Measurements from ENCODE around the gene SLC38A4.

The SLC38A4 gene

DNA sequence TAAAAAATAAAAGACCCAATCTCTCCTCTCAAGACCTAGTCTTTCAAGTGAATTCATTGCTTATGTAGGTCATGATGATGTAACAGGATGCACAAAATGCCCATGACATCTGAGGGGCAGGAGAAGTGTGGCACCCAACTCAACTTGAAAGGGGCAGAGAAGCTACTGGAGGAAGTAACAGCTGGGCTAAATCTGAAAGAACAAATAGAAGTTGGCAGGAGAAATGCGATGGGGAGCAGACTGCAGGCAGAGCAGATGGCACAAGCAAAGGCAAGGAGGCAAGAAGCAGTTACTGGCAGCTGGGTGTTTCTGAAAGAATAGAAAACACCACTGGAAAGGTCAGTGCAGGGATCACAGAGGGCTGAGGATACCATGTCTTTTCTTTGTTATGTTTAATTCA lies 14.6 kb downstream of the SLC38A4 start:
- DNase-seq = peak; percentile 18

DNA sequence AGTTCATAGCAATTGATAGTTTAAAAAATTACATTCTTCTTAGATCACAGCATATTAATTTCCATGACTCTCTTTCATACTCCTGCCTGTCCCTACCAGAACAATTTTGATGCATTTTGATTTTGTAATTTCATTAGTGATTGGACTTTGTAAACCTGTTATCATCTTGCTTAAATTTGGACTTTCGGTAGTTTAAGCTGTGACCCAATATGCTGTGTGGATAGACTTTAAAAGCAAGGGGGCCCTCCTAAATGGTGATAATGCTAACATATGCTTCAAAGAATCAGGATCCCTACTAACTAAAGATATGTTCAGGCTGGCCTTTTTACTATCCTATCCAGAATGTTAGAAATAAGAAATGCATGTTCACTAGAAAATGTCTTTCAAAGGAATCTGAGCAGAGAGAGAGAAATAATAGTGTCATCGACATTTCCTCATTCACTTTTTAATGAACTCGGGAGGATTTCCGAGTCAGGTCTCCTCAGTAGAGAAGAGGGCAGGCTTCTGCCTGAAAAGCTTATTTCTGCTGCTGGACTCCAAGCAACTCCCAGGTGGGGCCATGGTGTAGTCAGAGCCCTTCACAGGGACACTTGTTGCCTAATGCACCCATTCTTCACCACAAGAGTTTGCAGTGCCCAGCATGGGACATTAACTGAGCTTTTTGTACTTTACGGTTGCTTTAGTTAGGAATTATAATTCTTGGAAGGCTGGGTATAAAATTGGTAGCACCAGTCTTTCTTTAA lies 16.7 kb downstream of the SLC38A4 start:
- DNase-seq = no peak

DNA sequence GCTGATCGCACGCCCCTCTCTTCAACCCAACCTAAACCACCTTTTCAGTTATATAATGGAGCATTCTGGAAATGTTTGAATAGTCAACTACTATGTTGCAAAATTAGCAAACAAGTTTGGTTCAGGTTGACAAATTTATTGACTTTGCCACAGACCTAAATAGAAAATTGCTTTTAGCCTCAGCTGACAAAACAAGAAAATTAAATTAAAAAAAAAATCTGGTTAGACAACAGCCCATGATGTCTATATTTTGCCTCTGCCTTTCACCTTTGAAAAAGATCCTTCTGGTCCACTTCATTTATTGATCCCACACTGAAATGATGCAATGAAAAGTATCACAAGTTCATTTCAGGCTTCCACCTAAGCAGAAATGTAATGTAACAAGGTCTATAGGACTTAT lies 17.5 kb downstream of the SLC38A4 start:
- no peak for DNase-seq

DNA sequence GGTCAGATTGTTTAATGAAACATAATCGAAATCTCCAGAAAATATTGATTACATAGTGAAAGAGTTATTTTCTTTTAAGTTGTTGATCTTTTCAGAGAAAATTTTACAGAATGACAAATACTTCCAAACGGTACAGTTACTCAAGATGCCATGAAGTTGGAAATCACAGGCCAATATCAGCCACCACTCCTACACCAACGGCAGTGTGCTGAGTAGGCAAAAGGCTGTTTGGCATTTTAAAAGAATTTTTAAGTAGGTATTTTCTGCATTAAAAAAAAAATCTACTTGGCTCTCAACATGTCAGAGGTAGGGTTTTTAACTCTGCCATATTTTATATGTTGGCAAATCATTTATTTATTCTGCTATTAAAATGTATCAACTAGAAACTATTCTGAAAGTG lies 21.7 kb downstream of the SLC38A4 start:
- no peak for DNase-seq

DNA sequence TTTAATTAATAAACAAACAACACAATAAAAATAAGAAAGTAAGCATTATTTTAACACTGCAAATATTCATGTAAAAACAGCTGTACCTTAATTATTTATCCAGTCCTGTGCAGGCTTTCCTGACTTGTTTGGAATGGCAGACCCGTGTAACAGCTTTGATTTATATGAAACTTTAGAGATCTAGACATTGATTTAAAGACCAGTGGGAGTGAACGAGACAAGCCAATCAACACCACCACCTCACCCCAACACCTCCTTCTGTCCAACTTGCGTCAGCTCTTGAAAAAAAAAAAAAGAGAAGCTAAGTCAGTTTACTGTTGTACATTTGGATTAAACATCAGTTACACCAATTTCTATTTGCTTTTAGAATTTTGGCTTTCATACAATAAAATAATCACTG lies 22.3 kb downstream of the SLC38A4 start:
- no peak for DNase-seq

DNA sequence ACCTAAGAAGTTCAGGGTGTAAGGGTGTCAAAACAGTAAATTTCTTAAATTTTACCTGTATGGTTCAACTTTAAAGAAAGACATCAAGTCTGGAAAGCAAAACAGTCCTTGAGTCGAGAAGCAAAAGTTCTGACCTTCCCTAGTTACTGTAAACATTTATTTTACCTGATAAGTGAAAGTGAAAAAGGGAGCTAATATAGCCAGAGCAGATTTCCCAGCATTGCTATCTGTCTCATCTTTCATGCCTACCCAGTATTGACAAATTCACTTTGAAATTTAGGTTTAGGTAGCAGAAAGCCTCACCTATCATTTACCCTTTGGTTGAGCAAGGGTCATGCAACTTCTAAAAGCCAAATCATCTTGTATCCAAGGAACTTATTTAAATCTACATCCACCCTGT lies 24.5 kb downstream of the SLC38A4 start:
- DNase-seq = no peak

DNA sequence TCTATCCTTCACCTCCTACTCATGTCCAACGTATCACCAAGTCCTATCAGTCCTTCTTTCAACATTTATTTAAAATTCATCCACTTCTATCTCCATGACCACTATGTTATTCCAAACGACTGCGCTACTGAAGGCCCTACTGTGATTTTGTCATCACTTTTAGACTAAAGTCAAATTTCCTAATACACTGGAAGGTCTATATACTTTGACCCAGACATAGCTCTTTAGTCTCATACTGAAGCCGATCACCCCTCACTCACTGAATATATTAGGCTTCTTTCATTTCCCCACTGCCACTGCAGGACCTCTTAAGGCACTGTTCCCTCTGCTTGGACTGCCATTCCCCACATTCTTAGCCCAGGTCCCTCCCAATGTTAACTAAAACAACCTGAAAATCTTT lies 25.6 kb downstream of the SLC38A4 start:
- no peak for DNase-seq

DNA sequence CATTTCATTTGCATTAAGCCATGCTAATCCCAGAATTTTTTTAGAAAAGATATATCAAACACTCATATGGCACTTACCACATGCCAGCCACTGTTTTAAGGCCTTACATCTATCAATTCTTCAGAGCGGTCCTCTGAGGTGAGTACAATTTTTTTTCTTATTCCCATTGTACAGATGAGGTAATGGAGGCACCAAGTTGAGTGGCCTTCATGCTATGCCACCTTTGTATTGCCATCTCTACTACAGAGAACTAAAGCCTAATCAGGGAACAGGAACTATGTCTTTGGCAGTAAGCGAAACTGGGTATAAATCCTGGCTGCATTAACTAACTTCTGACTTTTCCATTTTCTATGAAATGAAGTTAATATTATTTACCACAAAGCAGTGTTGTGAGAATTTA lies 27.1 kb downstream of the SLC38A4 start:
- DNase-seq = no peak

DNA sequence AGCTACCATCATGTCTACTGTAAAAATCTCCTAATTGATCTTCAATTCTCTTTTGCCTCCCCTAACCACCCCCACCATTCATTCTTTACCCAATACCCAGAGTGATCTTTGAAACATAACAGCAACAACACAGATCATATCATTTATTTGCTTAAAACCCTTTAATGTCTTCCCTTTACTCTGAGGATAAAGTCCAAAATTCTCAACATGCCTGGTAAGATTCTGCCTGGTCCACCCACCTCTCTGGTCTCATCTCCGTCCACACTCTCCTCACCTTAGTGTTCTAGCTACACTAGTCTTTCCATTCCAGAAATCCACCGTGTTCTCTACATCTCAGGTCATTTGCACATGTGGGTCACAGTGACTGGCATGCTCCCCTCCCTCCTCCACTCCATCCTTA lies 27.7 kb downstream of the SLC38A4 start:
- DNase-seq = no peak

DNA sequence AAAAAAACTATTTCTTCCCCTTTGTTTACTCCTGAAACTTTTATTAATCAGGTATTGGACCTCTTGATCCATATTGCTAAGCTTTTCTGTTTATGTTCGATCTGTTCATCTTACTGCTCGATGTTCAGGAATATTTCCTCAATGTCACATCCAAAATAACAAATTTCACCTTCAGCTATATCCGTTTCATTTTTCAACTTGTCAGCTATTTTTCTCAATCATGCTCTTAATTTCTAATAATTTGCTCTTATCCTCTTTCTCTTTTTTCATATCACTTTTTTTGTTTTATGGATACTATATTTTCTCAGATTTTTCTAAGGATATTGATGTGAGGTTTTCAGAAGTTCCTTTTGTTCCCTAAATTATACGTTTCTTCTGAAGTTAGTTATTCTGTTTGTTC lies 29.8 kb downstream of the SLC38A4 start:
- no peak for DNase-seq

DNA sequence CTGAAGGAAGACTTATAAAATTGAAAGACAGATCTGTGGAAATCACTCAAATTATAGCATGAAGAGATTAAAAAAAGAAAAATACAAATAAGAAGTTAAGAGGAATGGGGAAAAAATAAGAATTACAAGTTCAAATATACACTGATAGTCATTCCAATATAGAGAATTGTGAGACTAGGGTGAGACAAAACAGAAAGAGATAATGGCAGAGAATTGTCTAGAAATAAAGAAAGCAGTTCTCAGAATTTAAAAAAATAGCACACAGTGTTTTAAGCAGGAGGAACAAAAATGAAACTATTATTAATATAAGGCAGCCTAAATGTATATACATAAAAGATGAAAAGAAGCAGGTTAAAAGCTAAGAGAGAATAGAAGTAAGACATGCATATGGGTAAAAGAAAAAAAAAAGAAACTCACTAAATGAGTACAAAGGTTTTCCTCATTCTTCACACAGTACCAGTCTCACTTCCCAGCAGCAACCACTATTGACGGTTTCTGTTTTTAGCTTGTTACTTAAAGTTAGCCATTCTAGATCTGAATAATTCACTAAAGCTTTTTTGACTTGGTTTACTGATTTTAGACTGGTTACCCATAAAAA lies 31.1 kb downstream of the SLC38A4 start:
- no peak for DNase-seq

DNA sequence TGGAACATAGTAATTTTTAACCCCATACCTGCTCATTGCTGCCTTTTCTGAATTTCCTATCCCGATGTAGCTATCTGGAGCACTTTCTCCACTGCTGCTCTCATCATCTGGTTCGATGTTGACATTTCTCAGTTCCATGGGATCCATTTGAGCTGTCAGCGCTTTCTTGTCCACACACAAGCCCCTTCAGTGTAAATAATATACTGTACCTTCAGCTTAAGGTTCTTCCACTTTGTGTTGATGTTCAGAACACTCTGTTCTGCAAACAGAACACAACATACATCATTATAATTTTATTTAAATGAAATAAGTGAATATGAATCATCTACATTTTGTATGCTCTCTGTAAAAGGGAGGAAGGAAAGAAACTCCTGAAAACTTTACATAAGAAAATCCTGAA lies 32.9 kb downstream of the SLC38A4 start:
- DNase-seq = no peak

DNA sequence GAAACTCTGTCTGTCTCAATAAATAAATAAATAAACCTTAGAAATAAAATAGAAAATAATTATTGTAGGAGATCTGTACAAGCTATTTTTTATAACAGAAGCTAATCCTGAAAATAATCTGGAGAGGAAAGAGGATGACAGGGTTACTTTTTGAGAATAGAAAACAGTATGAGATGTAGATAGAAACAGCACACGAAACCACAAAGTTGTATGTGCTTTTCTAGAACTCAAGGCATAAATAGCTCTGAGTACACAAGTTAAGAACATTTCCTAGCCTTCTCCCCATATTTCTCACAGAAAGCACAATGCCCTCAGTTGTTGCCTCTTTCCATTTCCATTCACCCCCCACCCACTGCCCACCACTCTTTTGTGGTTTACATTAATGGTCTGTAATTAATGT lies 35.7 kb downstream of the SLC38A4 start:
- DNase-seq = no peak

DNA sequence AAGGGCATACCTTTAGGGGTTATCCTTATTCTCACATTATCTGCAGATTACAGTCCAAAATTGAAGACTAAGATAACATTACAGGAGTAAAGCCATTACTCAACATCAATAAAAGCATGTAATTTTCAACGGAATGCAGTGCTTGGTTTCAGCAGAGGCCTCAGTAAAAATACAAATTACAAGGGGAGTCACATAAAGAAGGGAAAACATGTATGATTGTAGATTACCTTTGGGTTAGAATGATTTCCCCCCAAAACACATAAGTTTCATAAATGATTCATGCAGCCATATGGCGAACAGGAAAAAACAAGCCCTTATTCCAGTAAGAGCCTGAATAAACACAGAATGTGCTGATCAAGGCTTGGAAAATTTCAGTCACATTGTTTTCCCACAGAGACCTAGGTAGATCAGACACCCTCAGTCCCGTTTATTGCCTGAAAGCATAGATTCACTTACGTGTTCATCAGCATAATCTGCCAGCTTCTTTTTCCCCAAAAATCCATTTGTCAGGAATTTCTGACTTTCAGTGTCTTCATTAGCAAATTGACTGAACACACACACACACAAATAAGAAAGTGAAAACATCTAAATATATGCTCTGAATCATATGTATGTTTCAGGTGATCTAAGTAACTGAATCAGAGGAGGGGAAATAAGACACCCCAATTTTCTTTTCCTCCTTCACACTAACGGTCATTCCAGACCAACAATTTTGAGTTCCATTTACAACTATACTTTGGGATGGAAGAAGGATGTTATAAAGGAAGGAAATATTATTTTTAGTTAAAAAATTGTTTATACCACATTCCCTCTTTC lies 37.5 kb downstream of the SLC38A4 start:
- no peak for DNase-seq

DNA sequence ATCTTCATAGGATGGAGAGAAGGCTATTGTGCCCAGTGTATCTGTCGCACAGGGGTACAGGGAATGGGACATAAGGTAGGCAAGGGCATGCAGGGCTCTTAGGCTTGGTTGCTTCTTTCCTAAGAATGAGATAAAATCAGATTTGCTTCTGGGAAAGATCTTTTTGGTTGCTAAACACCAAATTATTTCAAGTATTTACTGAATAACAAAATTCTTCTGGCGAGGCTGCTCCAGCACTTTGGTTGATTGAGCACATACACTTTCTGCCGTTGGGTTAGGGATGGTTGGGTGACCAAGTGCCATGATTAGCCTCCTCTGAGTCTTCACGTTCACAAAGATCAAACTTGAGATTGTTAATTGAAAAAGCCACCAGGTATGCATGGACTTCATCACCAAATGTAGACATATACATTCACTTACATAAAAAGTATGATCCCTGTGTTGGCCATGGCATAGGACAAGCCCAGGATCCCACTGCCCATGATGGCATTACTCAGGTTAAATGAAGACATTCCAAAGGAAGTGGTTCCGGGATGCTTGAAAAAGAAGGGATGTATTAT lies 38.2 kb downstream of the SLC38A4 start:
- DNase-seq = no peak

DNA sequence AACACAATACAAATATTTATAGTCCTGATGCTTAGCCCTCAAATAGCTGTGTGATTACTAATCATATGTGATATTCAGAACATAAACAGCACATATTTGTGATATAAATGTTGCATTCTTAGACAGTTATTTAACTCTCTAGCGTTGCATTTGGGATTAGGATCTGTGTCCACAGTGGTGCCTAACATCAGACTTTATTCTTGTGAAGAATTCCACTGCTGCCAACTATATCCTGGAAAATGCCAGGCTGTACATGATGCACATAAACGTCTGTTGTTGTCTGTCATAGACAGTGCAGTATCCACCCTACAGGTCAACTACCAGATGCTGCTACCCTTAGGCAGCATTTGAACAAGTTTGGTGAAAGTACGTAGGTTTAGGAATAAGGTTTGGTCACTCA lies 39.0 kb downstream of the SLC38A4 start:
- no peak for DNase-seq

DNA sequence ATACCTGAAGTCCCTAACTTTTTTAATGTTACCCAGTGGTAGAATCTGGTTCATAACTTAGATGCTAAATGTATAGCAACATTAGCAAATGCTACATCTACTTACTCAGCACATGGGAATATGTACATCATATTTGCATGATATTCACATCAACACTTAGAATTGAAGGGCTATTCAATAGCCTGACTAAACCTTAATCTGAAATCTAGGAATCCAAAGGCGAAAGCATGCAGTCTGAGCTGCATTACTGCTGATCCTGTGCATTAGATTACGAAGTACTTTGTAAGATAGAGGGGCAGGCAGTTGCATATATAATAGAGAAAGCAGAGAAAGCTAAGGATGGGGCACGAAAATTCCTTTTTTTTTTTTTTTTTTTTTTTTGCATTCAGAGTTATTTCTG lies 40.4 kb downstream of the SLC38A4 start:
- DNase-seq = no peak

DNA sequence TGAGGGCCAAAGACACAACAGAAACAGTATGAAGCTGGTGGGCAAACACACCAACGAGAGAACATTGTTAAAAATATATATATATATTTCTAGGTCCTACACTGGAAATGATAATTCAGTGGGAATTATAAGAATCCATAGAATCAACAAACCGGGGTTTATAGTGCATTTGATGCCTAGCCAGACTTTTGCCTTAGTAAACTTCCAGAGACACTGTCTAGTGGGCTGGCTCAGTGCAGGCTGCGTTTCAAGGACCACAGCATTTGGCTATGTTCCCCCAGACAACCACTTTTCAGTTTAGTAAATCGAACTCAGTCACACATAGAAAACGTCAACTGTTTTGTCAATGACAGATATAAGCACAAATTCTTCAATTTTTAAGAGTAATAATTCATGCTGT lies 41.9 kb downstream of the SLC38A4 start:
- DNase-seq = no peak

DNA sequence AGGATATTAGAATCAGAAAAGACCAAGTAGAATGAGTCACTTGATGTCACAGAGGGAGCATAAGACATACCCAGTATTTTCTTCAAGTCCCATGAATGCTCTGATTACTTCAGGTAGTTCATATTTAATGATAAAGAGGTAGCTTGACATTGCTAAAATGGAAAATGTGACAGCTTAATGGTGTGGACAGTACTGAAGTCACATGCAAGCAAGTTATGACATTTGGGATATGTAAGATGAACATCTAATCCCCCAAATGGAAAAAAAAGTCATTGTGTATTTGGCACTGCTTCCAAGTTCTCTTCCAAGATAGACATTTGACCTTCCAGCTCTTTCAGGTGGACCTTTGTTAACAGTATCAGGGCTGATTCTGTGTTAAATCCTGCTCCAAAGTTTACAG lies 45.9 kb downstream of the SLC38A4 start:
- no peak for DNase-seq

DNA sequence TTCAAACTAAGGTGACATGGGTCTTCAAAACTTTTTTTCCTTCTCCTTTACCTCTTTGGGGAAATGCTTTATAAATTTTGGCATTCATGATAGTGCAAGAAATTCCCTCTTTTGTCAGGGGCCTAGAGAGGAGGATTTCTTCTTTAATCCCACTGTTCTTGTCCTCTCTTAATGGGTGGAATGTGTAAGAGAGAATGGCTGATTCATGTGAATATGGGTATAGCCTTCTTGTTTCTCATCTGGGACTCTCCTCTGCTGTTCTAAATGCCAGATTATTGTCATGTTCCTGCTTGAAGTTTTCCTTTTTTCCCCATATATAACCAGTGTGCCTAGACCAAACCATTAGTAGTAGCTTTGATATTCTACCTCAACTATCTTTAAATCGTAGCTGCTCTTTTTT lies 46.7 kb downstream of the SLC38A4 start:
- no peak for DNase-seq

DNA sequence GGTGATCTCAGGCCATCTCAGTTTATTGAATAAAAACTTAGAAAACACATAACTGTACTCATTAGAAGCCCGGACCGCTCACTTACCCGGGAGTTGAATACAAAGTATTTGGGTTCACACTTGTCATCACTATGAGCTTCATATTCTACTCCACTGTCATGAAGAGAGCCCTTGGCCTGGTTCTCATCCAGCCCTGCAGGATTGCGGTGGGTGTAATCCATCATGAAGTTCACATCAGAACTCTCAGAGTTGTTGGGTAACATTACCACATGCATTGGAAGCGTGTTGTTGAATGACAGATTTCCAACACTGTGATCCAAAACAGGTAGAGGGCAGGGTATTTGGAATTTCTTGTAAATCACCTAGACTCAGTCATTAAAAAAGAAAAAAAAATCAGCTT lies 47.4 kb downstream of the SLC38A4 start:
- no peak for DNase-seq

DNA sequence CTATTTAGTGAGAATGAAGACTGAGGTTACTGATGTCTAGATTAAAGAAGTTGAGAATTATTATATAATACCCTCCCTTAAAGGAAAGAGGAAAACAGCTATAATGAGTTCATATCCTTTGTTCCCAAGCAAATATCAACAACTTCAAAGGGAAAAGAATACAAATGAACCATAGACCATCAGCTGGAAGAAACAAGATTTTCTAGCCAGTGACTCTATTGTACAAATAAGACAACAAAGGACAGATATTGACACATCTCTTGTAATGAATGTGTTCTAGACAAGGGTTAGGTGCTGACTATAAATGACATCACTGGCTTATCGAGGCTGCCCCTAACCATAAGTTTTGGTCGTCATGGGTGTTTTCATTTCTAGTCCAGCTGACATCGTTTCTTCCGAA lies 48.2 kb downstream of the SLC38A4 start:
- no peak for DNase-seq

DNA sequence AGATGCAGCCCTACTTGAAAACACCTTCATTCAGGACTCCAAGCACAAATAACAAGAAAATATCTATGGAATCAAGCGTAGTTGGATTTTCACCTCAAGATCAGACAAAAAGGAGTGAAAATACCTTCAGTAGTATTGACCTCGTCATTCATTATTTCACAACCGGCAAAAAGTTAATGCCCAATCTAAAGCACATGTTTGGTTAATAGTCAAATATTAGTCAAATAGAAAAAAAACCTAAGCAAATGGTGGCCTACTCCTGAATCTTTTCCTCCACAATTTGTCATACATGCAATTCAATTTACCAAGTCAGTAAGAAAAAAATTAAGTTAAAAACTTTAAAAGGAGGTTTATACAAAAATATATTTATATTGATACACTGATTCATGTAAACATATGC lies 50.0 kb downstream of the SLC38A4 start:
- DNase-seq = no peak

DNA sequence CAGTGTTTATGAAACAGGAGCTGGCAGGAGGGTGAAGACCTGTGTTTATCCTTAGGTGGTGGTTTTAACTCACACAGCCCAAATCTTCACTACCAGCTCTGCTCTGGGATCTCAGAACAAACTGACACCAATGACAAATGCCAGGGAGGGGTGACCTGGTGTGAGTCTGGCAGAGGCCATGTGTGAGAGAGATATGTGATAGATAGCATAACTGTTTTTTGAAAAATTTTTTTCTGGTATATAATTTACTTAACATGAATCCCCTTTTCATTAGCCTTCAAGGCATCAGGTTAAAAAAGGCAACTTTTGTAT lies 51.5 kb downstream of the SLC38A4 start:
- DNase-seq = no peak

All from NCI-H524 treated with DMSO at 0.1 percent for 48 hours (cell line).